Esophagus muscularis mucosa (tissue), 4 donors: Measurements from ENCODE around the gene PRDX3. TPM values are rescaled to one million over a fixed set of nuclear protein-coding genes. Genes with fewer than 3 reads are reported as not detected.

Source experiments
- DNase-seq: peaks from one replicate; pipeline ENCODE4 v3.0.0-alpha.2; 2017; ENCODE audit errors: extremely low spot score
- H3K27ac ChIP-seq, 4 donors: fragments of 200-600 bp; sonication (generic); replicated peaks in 1 of 4; 1 replicate in 3 of 4; 2 replicates in 1 of 4; pipeline ENCODE4 v1.5.1; 2016 to 2019; ENCODE audit warnings: mild to moderate bottlenecking in 1 of 4
- H3K27me3 ChIP-seq, 4 donors: fragments of 200-600 bp; sonication (generic); one replicate each; pipeline versions ENCODE4 v1.5.1 to v1.6.0; 2016 to 2019
- H3K36me3 ChIP-seq, 4 donors: fragments of 200-600 bp; sonication (generic); one replicate each; pipeline ENCODE4 v1.5.1; 2016 to 2019
- H3K4me1 ChIP-seq, 4 donors: fragments of 200-600 bp; sonication (generic); one replicate each; pipeline ENCODE4 v1.5.1; 2016 to 2019
- H3K4me3 ChIP-seq, 4 donors: fragments of 200-600 bp; sonication (generic); 1 replicate in 2 of 4; 2 replicates in 2 of 4; pipeline ENCODE4 v1.5.1; 2016 to 2019; ENCODE audit warnings: mild to moderate bottlenecking in 4 of 4, moderate library complexity in 1 of 4
- H3K9me3 ChIP-seq, 4 donors: fragments of 200-600 bp; sonication (generic); 1 replicate in 3 of 4; 2 replicates in 1 of 4; pipeline ENCODE4 v1.5.1; 2016 to 2019
- EP300 ChIP-seq: sonication (generic); formaldehyde crosslinking; IDR thresholded peaks from one replicate; pipeline ENCODE4 v1.6.1; 2017; ENCODE audit warnings: antibody characterized with exemption
- POLR2A ChIP-seq: fragments of 450-650 bp; IDR thresholded peaks from one replicate; pipeline ENCODE4 v1.6.1; 2017; ENCODE audit warnings: antibody characterized with exemption, moderate library complexity, mild to moderate bottlenecking, low read depth
- POLR2AphosphoS5 ChIP-seq, 2 donors: sonication (generic); formaldehyde crosslinking; IDR thresholded peaks; one replicate each; pipeline ENCODE4 v1.6.1; 2017; ENCODE audit warnings: antibody characterized with exemption in 2 of 2
- WGBS: methylation state at CpG from one replicate; pipeline ENCODE4 v1.1.5; 2018; 5-methylcytosine and 5-hydroxymethylcytosine counted together
- intact Hi-C: fragments of 100-400 bp; cut with DNase I; formaldehyde crosslinking; loops from one replicate; pipeline ENCODE4 v1.15.1; 2023
- total RNA-seq, 4 donors: library from RNA; depleted of rRNA; stranded (reverse); fragments of >200 nt; gene quantifications; one replicate each; pipeline versions ENCODE4 v1.1.0 to v1.2.1, GENCODE V29; 2016
- TF ChIP-seq, protein P1 (sequence below), 3 experiments: fragments of 200-600 bp in 2 of 3; fragments of 450-650 bp in 1 of 3; sonication (generic) in 2 of 3; IDR thresholded peaks; one replicate each; pipeline ENCODE4 v1.5.1; 2017 to 2019; ENCODE audit warnings: antibody characterized with exemption in 3 of 3, mild to moderate bottlenecking in 2 of 3, moderate library complexity in 1 of 3

The PRDX3 gene
- total RNA-seq, 4 donors from 2014 or later, result 128 to 195 (median 171) TPM

DNA sequence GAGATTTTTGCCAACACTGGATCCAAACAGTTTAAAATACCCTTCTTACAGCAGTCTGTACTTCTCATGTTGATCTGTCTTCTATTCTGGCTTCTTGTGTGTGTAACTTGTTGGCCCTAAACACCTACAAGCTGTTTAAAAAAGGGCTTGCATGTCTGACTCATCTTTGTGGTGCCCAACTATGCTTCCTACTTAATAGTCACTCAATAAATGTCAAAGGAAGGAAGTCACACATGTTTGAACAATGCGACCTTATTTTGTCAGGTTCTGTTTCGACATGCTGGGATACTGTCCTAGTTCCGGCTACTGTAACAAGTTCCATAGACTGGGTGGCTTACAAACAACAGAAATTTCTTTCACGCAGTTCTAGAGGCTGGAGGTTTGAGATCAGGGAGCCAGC is 19.3 kb upstream of the PRDX3 start:
- no peak overlapping the region for H3K27ac ChIP-seq
- WGBS, result 41% methylated on average over 4 of the region's 4 CpGs
- no peaks in the 10 kb centered on the region for H3K36me3 ChIP-seq
- TF ChIP-seq POLR2A, result no peak
- TF ChIP-seq, protein P1, sequence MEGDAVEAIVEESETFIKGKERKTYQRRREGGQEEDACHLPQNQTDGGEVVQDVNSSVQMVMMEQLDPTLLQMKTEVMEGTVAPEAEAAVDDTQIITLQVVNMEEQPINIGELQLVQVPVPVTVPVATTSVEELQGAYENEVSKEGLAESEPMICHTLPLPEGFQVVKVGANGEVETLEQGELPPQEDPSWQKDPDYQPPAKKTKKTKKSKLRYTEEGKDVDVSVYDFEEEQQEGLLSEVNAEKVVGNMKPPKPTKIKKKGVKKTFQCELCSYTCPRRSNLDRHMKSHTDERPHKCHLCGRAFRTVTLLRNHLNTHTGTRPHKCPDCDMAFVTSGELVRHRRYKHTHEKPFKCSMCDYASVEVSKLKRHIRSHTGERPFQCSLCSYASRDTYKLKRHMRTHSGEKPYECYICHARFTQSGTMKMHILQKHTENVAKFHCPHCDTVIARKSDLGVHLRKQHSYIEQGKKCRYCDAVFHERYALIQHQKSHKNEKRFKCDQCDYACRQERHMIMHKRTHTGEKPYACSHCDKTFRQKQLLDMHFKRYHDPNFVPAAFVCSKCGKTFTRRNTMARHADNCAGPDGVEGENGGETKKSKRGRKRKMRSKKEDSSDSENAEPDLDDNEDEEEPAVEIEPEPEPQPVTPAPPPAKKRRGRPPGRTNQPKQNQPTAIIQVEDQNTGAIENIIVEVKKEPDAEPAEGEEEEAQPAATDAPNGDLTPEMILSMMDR (IDR thresholded peaks at IDR 0.05), result no peak
- H3K4me1 ChIP-seq, result peaks cover 0 to 11% (median 5%) of the 10 kb centered on the region in 4 donors
- DNase-seq, result no peak
- no peaks in the 10 kb centered on the region for H3K27me3 ChIP-seq
- intact Hi-C loops, result no loop called here
- H3K9me3 ChIP-seq, result no peaks in the 10 kb centered on the region
- no peak overlapping the region for H3K4me3 ChIP-seq

DNA sequence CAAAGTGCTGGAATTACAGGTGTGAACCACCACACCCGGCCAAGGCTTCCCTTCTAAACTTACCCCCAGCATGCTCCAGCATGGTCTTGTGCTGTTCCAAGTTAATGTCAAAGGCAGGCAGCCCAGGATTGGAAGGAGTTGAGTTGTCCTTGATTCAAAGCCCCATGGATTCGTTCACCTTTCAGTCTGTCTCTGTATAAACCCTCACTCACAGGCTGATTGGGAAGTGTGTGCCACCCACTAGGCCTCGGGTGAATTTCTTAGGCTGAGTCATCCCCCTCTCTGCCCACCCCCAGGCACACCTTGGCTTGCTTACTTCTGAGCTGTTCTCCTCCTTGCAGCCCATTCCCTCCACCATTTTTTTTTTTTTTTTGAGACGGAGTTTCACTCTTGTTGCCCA is 13.3 kb upstream of the PRDX3 start:
- no peak overlapping the region for H3K4me3 ChIP-seq
- no peaks in the 10 kb centered on the region for H3K9me3 ChIP-seq
- H3K27me3 ChIP-seq, result no peaks in the 10 kb centered on the region
- 89% methylated on average over 4 of the region's 4 CpGs for WGBS
- no peak for TF ChIP-seq POLR2AphosphoS5 (IDR thresholded peaks at IDR 0.05)
- no peak for TF ChIP-seq POLR2A
- TF ChIP-seq, protein P1 (IDR thresholded peaks at IDR 0.05), result no peak
- H3K27ac ChIP-seq, result no peak overlapping the region
- H3K4me1 ChIP-seq, result peaks cover 0 to 5% (median 0%) of the 10 kb centered on the region in 4 donors
- intact Hi-C loops, result no loop called here
- DNase-seq, result no peak
- no peaks in the 10 kb centered on the region for H3K36me3 ChIP-seq

DNA sequence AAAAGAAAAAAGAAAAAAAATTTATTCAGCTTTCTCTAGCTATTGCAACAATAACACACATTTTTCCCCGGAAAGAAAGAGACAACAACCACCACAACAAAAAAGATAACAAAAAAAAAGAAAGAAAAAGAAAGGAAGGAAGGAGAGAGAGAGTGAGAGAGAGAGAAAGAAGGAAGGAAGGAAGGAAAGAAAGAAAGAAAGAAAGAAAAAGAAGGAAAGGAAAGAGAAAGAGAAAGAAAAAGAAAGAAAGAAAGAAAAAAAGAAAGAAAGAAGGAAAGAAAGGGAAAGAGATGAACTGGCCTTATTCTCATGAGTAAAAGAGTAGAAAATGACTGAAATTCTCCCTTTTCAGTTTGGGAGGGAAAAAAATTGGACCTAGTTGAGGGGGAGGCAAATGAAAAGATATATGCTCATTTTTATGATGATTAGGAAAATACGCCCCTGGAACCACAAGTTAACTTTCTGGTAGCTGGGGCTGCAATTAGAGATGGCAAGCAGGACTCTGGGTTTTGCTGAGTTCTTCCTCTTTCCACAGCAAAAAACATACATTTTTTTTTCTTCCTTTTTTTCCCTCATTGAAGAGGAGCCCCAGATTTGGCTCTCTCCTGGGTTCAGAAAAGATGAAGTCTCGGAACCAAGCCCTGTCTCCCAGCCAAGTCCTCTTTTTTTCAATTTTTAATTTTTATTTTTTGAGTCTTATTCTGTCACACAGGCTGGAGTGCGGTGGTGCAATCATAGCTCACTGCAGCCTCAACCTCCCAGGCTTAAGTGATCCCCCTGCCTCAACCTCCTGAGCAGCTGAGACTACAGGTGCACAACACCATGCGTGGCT is 12.6 kb upstream of the PRDX3 start:
- intact Hi-C loops, result no loop called here

DNA sequence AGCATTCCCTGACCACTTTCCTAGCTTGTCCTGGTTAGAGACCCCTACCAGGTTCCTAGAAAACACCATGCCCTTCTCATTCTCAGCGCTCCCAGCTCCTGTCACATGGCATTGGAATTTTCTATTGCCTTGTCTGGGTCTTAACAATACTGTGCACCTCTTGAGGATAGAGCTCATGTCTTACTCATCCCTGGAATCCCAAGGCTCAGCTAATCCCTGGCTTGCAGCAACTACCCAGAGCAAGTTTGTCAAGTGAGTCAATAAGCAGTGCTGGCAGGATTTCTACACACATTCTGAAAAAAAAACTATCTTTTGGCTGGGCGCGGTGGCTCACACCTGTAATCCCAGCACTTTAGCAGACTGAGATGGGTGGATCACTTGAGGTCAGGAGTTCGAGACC is 11.7 kb upstream of the PRDX3 start:
- intact Hi-C loops, result no loop called here
- Histone ChIP-seq H3K4me3 (no peak overlapping the region), H3K27ac (no peak overlapping the region), H3K4me1 (peaks cover 0 to 5% (median 0%) of the 10 kb centered on the region in 4 donors), H3K27me3 (no peaks in the 10 kb centered on the region), H3K9me3 (no peaks in the 10 kb centered on the region), H3K36me3 (no peaks in the 10 kb centered on the region)
- no peak for TF ChIP-seq EP300
- TF ChIP-seq POLR2A, result no peak
- TF ChIP-seq POLR2AphosphoS5 (IDR thresholded peaks at IDR 0.05), result no peak
- TF ChIP-seq, protein P1 (IDR thresholded peaks at IDR 0.05), result no peak
- 87% methylated on average over 4 of the region's 4 CpGs for WGBS
- no peak for DNase-seq

More for the DNA sequence above, 12.6 kb upstream of the PRDX3 start:
- DNase-seq, result no peak
- Histone ChIP-seq H3K36me3 (no peaks in the 10 kb centered on the region), H3K27ac (no peak overlapping the region), H3K9me3 (no peaks in the 10 kb centered on the region), H3K4me3 (no peak overlapping the region), H3K27me3 (no peaks in the 10 kb centered on the region), H3K4me1 (peaks cover 0 to 5% (median 0%) of the 10 kb centered on the region in 4 donors)
- WGBS, result 66% methylated on average over 5 of the region's 5 CpGs
- no peak for TF ChIP-seq EP300
- no peak for TF ChIP-seq POLR2A
- TF ChIP-seq, protein P1 (IDR thresholded peaks at IDR 0.05), result no peak
- TF ChIP-seq POLR2AphosphoS5 (IDR thresholded peaks at IDR 0.05), result no peak
